SW480 (cell line): ENCODE measurements around the gene BTD.
A peak's percentile ranks its signal among the peaks of the same experiment; 100 is the strongest.
"Not testable (repeated sequence)": the region's sequence is repeated elsewhere in the genome, so short reads cannot be mapped to it uniquely, and the experiment has no call there.

ENCODE experiments used
- DNase-seq: peaks from one replicate; pipeline ENCODE4 v3.0.0-alpha.2; 2016; ENCODE audit warnings: low spot score

The BTD gene

DNA sequence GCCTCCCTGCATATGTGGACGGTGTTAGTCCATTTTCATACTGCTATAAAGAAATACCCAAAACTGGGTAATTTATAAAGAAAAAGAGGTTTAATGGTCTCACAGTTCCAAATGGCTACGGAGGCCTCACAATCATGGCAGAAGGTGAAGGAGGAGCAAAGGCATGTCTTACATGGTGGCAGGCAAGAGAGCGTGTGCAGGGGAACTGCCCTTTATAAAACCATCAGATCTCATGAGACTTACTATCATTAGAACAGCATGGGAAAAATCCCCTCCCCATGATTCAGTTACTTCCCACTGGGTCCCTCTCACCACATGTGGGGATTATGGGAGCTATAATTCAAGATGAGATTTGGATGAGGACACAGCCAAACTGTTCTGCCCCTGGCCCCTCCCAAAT lies 1.3 kb downstream of the BTD start:
- not testable (repeated sequence) for DNase-seq

DNA sequence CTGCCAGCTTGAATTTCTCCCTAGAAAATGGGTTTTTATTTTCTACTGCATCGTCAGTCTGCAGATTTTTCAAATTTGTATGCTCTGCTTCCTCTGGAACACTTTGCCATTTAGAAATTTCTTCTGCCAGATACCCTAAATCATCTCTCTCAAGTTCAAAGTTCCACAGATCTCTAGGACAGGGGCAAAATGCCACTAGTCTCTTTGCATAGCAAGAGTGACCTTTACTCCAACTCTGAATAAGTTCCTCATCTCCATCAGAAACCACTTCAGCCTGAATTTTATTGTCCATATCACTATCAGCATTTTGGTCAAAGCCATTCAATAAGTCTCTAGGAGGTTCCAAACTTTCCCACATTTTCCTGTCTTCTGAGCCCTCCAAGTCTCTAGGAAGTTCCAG lies 3.0 kb downstream of the BTD start:
- DNase-seq, result not testable (repeated sequence)

DNA sequence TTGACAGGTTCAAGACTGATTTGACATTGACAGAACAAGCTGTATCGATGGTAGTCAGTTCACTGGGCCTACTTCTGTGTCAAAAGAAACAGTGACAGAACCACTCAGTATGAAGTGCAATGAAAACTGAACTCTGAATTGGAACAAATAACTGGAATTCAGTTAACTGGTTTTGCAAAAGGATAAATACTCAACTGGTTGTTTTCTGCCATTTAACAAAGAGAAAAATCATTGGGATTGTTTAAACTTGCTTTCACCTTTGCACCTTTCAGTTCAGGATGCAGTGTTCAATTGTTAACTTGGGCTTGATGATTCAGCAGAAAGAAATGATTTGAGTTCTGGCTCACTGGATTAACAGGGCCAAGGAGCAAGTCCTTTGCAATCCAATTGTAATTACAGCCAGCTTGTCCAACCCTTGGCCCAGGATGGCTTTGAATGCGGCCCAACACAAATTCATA lies 4.9 kb downstream of the BTD start:
- DNase-seq, result no peak

DNA sequence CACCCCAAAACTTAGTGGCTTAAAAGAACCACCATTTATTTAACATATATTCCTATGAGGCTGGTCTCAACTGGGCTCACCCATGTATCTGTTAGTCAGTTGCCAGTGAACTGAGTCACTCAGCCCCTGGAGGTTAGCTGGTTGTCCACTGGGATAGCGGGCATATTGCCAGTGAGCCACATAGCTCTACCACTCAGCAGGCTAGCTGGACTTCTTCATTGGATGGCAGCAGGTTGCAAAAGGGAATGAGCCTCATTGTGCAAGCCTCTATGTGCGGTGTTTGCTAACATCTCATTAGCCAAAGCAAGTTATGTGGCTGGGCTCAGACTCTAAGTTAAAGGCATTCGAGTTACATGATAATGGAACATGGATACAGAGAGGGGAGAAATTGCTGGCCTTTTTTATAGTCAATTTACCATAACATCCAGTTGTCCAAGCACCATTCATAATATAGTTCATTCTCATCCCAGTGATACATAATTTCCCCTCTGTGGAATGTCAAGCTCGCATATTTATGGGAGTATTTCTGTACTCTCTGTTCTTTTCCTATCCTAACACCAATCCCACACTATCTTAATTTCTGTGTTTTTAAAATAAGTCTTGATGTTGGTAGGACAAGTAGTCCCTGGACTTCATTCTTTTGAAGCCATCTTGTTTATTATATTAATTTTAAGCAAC lies 8.7 kb downstream of the BTD start:
- no peak for DNase-seq

DNA sequence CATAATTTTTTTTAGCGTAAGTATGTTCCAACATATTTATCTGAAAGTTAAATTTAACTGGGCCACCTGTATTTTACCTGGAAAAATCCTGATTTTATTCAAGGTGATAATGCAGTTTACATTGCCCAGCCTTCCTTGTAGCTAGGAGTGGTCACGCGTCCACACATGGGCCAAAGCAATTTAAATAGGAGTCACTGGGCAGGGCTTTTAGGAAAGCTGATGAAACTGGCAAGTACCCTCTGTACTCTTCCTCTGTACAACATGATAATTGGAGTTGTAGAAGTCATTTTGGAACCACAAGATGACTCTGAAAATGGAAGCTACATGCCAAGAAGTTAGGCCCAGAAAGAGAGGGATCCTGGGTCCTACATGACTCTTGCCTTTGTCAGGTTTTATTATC lies 9.5 kb downstream of the BTD start:
- DNase-seq, result no peak

DNA sequence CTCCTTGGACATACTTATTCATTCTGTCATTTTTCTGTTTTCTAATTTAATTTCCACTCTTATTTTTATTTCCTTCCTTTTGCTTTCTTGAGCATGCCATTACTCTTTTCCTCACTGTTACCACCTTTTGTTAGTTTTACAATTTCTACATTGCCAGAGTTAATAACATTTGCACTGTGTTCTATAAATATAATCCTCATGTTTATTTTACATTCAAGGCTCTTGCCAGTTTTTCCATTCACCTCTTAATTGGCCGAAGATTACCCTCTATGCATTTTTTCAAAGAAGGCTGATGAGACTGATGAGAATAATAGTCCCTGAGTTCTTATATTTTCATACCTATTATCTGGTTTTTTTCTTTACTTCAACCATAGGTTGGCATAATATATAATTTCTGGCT lies 10.5 kb downstream of the BTD start:
- DNase-seq, result no peak

DNA sequence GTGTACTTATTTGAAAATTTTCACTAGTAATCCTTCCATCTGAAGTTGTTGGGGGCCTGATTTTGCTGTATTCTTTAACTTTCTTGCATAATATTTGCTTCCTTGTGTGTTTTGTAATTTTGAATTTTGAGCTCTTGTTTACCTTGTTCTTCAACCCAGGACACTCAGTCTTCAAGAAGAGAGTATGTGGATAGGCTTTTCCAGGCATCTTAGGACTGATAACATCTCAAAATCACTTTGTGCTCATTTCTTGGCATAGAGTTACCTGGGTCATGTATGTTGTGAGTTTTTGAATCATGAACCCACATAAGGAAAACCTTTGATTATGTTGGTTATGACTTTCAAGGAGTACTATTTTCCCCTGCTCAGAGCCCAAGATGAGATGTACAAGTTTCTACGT lies 13.4 kb downstream of the BTD start:
- no peak for DNase-seq

DNA sequence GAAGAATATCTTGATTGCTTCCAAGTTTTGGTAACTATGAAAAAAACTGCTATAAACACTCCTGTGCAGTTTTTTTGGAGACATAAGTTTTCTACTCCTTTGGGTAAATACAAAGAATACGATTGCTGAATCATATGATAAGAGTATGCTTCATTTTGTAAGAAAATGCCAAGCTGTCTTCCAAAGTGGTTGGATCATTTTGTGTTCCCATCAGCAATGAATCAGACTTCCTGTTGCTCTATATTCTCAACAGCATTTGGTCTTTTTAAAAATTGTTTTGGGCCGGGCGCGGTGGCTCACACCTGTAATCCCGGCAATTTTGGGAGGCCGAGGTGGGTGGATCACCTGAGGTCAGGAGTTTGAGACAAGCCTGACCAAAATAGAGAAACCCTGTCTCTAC lies 14.5 kb downstream of the BTD start:
- no peak for DNase-seq

DNA sequence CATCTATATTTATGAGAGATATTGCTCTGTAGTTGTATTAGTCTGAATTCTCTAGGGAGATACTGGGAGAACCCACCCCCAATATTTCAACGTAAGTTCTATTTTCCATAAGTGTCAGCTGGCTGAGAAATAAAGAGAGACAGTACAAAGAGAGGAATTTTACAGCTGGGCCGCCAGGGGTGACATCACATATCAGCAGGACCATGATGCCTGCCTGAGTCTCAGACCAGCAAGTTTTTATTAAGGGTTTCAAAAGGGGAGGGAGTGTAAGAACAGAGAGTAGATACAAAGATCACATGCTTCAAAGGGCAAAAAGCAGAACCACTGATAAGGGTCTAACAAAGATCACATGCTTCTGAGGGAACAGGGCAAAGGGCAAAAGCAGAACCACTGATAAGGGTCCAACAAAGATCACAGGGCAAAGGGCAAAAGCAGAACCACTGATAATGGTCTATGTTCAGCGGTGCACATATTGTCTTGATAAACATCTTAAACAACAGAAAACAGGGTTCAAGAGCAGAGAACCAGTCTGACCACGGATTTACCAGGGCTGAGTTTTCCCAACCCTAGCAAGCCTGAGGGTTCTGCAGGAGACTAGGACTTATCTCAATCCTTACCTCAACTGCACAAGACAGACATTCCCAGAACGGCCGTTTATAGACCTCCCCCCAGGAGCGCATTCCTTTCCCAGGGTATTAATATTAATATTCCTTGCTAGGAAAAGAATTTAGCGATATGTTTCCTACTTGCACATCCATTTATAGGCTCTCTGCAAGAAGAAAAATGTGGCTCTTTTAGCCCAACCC lies 18.3 kb downstream of the BTD start:
- DNase-seq, result not testable (repeated sequence)

DNA sequence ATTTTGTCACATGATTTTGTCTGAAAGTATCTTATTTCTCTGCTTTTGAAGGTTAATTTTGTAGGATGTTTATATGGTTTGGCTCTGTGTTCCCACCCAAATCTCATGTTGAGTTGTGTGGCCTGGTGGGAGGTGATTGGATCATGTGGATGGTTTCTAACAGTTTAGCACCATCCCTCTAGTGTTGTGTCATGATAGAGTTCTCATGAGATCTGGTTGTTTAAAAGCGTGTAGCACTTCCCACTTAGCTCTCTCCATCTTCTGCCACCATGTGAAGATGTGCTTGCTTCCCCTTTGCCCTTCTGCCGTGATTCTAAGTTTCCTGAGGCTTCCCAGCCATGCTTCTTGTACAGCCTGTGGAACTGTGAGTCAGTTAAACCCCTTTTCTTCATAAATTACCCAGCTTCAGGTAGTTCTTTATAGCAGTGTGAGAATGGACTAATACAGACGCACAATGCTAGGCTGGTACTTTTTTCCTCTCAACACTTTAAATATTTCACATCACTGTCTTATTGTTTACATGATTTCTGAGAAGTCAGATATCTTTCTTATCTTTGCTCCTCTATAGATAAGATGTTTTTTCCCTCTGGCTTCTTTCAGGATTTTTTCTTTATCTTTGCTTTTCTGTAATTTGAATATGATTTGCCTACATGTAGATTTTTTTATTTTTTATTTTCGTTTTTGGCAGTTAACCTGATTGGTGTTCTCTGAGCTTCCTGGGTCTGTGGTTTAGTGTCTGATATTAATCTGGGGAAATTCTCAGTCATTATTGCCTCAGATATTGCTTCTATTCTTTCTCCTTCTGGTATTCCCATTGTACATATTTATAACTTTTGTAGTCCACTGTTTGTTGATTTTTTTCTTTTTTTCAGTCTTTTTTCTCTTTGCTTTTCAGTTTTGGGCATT lies 22.2 kb downstream of the BTD start:
- DNase-seq, result no peak

DNA sequence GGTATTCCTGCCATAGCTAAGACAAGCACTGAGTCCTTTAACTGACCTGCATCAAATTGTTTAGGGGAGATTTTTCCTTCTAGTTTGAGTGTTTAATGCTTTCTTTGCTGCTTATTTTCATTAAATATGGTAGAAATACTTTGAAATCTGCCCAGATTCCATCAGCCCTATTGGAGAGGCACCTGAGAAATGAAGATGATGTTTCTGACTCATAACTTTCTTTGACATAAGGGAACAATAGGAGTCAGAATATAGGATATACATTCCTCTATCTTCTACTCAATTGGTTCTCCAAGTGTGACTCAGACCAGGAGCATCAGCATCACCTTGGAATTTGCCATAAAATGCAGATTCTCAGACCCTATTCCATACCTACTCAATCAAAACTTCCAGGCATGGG lies 27.4 kb downstream of the BTD start:
- no peak for DNase-seq

DNA sequence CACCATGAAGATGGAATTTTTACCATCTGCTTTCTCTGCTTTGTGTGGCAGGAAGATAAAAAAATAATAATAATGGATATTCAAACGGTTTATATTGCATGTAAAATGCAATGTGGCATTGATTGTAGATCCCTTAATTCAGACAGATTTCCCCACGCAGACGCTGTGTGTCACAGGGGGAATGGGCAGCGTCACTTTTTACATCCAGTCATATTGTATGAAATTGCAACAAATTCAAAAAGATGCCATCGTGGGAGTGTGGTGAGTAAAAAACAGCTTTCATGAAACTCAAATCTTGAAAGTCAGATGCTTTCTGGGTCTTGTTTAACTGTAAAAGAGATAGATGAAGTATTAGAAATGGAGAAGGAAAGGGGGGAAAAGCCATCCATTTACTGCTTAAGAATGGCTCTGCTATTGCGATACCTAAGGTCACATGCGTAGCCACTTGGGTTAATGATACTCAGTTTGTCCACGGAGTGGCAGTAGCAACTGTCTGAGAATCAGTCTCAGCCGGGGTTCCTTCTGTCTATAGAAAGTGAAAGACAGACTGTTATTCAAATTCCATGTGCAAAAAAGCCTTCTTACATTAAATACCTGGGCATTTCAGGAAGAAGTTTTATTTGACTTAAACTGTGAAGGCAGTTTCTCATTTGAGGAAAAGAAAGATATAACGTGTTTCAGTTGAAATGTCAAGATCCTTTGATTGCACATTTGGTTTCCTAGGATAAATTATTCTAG lies 28.5 kb downstream of the BTD start:
- DNase-seq, result peak; percentile 84

DNA sequence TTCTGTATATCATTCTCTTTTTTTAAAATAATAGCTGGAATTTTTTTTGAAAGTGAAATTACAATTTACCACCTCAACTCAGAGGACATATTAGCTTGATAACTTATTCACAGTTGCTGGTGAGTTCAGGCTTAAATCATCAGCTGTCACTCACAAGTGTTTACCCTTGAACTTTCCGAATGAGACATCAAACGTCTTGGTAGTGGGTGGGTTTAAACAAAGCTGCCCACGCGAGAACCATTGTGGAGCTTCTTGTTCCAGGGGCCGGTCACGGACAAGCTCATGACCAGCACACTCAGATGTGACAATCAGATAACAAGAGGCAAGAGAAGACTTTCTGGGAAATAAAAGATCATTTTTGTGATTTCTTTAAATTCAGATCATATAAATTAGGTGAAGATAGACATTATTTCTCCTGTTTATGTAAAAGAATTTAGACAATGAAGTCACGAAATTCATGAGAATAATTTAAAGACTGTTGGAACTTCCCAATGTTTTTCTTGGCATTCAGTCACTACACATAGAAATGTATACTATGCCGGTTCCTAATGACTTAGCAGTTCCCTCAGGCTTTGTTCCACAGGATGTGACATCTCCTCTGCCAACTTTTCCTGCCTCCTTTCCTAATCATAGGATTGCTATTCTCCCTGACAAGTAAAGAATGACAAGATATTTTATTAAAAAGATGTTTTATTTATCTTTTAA lies 29.3 kb downstream of the BTD start:
- peak; percentile 65 for DNase-seq

DNA sequence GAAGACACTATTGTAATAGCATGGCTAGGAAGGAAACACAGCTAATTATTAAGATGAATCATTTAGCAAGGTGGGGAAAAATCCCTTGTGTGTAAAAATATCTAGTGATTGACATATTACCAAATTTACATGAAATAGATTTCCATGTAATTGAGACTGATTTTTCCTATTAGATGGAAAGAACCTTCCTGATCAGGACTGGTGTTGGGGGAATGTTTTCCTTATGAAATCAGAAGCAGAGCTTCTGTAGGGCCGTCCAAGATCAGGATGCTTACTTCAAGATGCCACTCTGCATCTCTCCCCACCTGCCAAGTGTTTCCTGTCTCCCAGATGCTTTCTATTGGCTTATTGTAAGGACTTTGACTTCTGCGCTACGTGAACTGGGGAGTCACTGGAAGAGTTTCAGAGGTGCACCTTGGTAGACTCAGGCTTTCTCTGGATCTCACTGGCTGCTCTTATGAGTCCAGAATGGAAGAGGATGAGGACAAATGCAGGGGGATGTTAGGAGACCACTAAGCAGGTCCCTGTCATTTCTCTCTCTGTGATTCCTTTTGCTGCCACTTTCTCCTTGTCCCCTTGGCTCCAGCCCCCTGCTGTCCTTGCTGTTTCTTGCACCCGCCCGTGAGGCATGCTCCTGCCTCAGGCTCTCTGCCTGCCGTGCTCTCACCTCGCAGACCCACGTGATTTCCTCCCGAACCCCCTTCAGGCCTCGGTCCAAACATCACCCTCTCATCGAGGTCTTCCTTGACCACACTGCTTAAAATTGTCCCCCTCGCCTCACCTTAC lies 30.1 kb downstream of the BTD start:
- no peak for DNase-seq

DNA sequence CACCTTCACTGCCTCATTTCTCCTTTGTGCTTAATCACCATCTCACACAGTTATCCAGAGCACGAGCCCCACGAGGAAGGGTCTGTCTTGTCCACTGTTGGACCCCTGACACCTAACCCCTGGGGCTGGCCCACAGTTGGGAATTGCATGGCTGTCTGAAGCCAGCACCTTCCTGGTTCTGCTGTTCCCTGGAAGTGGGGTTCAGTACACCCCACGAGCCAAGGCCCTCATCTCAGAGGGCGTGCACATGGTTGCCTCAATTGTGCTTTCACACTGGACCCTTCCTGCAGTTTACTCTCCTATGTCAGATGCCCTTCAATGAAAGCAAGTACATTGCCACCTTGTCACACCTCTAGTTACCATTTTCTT lies 30.7 kb downstream of the BTD start:
- DNase-seq, result no peak

DNA sequence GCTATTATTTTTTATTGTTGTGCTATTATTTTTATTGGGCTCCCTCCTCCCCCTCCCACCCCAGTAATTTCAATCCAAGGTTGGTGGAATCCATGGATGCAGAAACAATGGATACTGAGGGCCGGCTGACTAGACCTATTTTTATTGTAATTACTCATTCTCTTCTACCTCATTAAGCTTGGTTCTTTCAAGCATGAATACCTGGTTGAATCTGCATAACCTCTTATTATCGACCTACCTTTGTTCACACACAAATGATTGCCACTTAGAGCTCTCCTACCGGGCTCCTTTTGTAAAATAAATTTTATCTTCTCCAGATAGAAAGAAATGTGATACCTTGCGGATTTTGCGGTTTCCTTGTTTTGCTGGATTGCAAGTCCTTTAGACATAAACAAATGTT lies 31.6 kb downstream of the BTD start:
- DNase-seq, result no peak

DNA sequence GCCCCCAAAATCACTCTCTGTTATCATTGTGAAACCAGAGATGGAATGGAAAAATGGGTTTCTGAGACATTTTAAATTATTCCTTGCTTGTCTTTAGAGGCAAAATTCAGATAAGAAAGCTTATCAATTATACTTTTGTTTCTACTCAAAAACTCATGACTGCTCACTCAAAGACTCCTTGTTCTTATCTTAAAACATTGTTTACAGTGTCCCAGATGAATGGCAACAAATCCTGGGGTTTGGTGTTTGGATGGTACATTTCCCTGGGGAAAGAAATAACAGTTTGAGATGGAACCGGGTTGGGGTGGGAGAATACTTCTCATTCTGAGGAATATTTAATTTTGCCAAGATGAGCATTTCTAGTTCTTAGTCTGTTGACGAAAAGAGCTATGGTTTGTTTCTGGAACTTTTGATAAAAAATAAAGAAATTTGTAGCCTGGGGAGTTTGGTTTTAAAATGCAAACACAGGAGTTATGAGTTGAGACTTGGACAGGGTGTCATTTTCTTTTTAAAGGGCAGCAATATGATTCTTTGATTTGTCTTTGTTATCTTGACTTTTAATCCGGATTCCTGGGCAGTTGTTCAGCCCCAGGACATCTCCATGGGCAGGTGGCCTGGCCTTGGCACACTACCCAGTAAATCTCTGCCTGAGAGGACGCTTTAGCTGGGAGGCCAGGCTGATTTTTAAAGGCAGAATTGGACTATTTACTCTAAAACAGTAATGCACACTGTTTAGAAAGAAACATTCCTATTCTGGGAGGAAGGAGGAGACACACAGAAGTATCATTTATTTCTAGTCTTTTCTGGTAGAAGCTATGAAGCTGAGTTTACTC lies 32.4 kb downstream of the BTD start:
- DNase-seq, result no peak

DNA sequence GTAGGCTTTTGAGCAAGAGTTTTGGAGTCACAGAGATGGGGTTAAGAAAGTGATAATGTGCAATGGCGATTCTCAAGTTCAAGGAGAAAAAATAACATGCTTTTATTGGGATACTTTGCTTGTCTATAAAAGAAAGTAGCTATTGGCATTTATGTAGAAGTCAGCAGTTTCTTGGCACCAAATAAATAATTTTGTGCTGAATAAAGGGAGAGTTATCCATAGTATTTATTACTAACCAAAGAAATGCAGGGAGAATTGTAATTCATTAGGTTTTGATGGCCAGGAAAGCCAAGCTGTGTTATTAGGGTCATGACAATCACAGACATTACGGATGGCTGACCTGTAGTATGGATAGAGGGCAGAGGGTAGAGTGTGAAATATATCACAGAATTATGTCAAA lies 33.1 kb downstream of the BTD start:
- no peak for DNase-seq

DNA sequence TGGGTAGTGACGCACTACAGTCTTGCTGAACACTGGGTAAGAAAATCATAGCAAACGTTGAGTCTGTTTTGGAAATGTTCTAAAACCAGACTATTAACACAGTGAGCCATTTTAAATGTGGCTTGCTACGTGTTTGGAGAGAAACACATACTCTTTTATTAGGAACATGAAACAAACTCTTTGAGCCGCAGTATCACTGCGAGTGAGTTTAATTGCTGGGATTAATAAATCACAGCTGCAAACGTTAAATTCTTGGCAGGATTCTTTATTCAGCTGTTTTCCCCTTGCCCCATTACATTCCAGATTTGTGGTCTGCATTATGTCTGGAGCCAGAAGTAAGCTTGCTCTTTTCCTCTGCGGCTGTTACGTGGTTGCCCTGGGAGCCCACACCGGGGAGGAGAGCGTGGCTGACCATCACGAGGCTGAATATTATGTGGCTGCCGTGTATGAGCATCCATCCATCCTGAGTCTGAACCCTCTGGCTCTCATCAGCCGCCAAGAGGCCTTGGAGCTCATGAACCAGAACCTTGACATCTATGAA lies 33.6 kb downstream of the BTD start:
- no peak for DNase-seq
